ENCODE data around the gene MEIS1.

- TF ChIP-seq, protein P1, sequence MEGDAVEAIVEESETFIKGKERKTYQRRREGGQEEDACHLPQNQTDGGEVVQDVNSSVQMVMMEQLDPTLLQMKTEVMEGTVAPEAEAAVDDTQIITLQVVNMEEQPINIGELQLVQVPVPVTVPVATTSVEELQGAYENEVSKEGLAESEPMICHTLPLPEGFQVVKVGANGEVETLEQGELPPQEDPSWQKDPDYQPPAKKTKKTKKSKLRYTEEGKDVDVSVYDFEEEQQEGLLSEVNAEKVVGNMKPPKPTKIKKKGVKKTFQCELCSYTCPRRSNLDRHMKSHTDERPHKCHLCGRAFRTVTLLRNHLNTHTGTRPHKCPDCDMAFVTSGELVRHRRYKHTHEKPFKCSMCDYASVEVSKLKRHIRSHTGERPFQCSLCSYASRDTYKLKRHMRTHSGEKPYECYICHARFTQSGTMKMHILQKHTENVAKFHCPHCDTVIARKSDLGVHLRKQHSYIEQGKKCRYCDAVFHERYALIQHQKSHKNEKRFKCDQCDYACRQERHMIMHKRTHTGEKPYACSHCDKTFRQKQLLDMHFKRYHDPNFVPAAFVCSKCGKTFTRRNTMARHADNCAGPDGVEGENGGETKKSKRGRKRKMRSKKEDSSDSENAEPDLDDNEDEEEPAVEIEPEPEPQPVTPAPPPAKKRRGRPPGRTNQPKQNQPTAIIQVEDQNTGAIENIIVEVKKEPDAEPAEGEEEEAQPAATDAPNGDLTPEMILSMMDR (IDR thresholded peaks at IDR 0.05): no peak
- TF ChIP-seq POLR2A (IDR thresholded peaks at IDR 0.05): no peak
Observed at GRCh38 chr2:66447677-66448076, 12.8 kb downstream of the MEIS1 start.
